ENCODE data around the gene MVB12B. TPM values are rescaled to one million over a fixed set of nuclear protein-coding genes. Genes with fewer than 3 reads are reported as not detected.

The MVB12B gene
- total and polyA plus RNA-seq, 2 of the 8 experiments (the other 6 are each of a cell fraction or from before 2014, with no cell fraction given): 2.6 to 5.0 TPM

DNA sequence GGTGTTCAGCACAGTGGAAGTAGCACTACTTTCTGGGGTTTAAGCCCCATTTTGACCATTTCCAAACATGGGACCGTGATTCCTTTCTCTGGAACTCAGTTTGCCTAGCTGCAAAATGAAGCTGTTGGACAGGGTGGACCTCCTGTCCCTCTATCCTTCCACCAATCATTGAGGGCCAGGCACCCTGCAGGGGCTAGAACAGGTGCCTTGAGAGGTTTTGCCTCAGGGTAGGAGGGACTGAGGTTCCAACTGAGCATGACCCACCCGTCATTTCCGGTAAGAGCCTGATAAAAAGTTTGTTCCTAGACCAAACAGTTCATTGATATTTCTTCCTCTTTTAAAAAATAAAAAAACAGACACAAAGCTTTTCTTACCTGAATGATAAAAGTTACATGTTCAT lies 116.5 kb downstream of the MVB12B start:
- H3K9me3 ChIP-seq (ENCODE audit: insufficient read depth in 2 of 2, low read depth in 1 of 2, low read length in 1 of 2): no peaks in the 10 kb centered on the region
- no peak overlapping the region for H2AK5ac ChIP-seq (ENCODE audit: low read depth, low read length)
- POLR2A ChIA-PET (ENCODE audit: partially characterized antibody): interaction anchor here (1.2 kb wide), 1 partner anchor 100 kb away, joined by 3 read pairs; no protein-coding TSS in a partner anchor
- no peak overlapping the region for H3K56ac ChIP-seq (replicated peaks; ENCODE audit: insufficient read length, low read depth, low read length)
- H2BK20ac ChIP-seq (ENCODE audit: low read length): no peak overlapping the region
- no peak overlapping the region for H3K27ac ChIP-seq (ENCODE audit: low read depth, low read length)
- H3K4ac ChIP-seq (replicated peaks; ENCODE audit: insufficient read length, low read depth, low read length): no peak overlapping the region
- FAIRE-seq (no peak), DNase-seq (ENCODE audit: low read depth in 1 of 2, low spot score in 2 of 2) (no peak)
- H3K4me1 ChIP-seq (replicated peaks in 1 of 4; ENCODE audit: control insufficient read depth in 3 of 4, insufficient read depth in 4 of 4, low read length in 3 of 4): 0 out of 7 replicates have a peak, but pooled peaks cover 0 to 3% (median 0%) of the 10 kb centered on the region in 4 experiments
- H3K23ac ChIP-seq (ENCODE audit: insufficient read length): no peak overlapping the region
- WGBS, 2 experiments (ENCODE audit: extremely low coverage in 1 of 2, insufficient coverage in 1 of 2, insufficient read length in 1 of 2, insufficient replicate concordance in 2 of 2, low coverage in 1 of 2, low lambda C conversion rate in 2 of 2, missing lambda C conversion rate in 1 of 2): 92% methylated on average over 3 of the region's 3 CpGs; no CpG with 5 or more reads in 1 of the 2 experiments
- no peak overlapping the region for H2AFZ ChIP-seq (ENCODE audit: low read length)
- no peaks in the 10 kb centered on the region for H4K20me1 ChIP-seq (replicated peaks in 1 of 2; ENCODE audit: control insufficient read depth in 1 of 2, insufficient read depth in 2 of 2, low read length in 2 of 2)
- no peak overlapping the region for H2BK120ac ChIP-seq (replicated peaks; ENCODE audit: low read depth, low read length)
- H3K4me2 ChIP-seq (ENCODE audit: insufficient read depth in 1 of 2, low read depth in 2 of 2, low read length in 2 of 2): no peak overlapping the region
- H3K36me3 ChIP-seq (ENCODE audit: control insufficient read depth in 2 of 4, insufficient read depth in 4 of 4, low read length in 3 of 4): no peaks in the 10 kb centered on the region
- no peaks in the 10 kb centered on the region for H3K79me2 ChIP-seq (ENCODE audit: control insufficient read depth in 1 of 2, insufficient read depth in 2 of 2, low read length in 2 of 2)
- no peak overlapping the region for H3K18ac ChIP-seq (ENCODE audit: extremely low read depth, low read length)
- CTCF ChIA-PET (ENCODE audit: partially characterized antibody): interaction anchor here (1.1 to 2.3 kb wide), 4 partner anchors 9 to 121 kb away, joined by 3 to 11 read pairs (median 5); no protein-coding TSS in a partner anchor
- H3K9ac ChIP-seq (replicated peaks in 1 of 4; ENCODE audit: extremely low read depth in 1 of 4, low read depth in 3 of 4, low read length in 3 of 4): no peak overlapping the region
- TF ChIP-seq E2F6 (IDR thresholded peaks at IDR 0.05) (no peak), KDM4A (IDR thresholded peaks at IDR 0.05; ENCODE audit: low read depth, low read length, severe bottlenecking) (no peak), YY1 (IDR thresholded peaks at IDR 0.05; ENCODE audit: low read depth, low read length) (no peak), RNF2 (IDR thresholded peaks at IDR 0.05; ENCODE audit: borderline replicate concordance, low read depth, low read length, missing control alignments, poor library complexity, severe bottlenecking) (no peak), KDM1A (IDR thresholded peaks at IDR 0.05; ENCODE audit: borderline replicate concordance, low read length) (no peak), MAFK (IDR thresholded peaks at IDR 0.05; ENCODE audit: low read depth, low read length) (no peak), SUZ12 (IDR thresholded peaks at IDR 0.05; ENCODE audit: low read length) (no peak), BCL11A (IDR thresholded peaks at IDR 0.05; ENCODE audit: low read depth in 2 of 2, low read length in 2 of 2) (no peak), SP2 (IDR thresholded peaks at IDR 0.05; ENCODE audit: low read length) (no peak)
- TF ChIP-seq, protein P1, sequence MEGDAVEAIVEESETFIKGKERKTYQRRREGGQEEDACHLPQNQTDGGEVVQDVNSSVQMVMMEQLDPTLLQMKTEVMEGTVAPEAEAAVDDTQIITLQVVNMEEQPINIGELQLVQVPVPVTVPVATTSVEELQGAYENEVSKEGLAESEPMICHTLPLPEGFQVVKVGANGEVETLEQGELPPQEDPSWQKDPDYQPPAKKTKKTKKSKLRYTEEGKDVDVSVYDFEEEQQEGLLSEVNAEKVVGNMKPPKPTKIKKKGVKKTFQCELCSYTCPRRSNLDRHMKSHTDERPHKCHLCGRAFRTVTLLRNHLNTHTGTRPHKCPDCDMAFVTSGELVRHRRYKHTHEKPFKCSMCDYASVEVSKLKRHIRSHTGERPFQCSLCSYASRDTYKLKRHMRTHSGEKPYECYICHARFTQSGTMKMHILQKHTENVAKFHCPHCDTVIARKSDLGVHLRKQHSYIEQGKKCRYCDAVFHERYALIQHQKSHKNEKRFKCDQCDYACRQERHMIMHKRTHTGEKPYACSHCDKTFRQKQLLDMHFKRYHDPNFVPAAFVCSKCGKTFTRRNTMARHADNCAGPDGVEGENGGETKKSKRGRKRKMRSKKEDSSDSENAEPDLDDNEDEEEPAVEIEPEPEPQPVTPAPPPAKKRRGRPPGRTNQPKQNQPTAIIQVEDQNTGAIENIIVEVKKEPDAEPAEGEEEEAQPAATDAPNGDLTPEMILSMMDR (IDR thresholded peaks at IDR 0.05; ENCODE audit: control extremely low read depth in 1 of 3, insufficient read depth in 1 of 3, low read depth in 1 of 3, low read length in 3 of 3): no peak
- no peaks in the 10 kb centered on the region for H3K79me1 ChIP-seq (ENCODE audit: low read depth, low read length)
- H2BK12ac ChIP-seq (ENCODE audit: low read depth, low read length): no peak overlapping the region
- no peak overlapping the region for H4K91ac ChIP-seq (replicated peaks; ENCODE audit: insufficient read length, low read length)
- H4K5ac ChIP-seq (ENCODE audit: insufficient read length, low read depth, low read length): no peak overlapping the region
- H3K23me2 ChIP-seq (ENCODE audit: low read depth, low read length): no peaks in the 10 kb centered on the region
- H4K8ac ChIP-seq (ENCODE audit: extremely low read depth, insufficient read depth, low read length): no peak overlapping the region
- H2BK5ac ChIP-seq (ENCODE audit: low read depth, low read length): no peak overlapping the region
- no peaks in the 10 kb centered on the region for H3K27me3 ChIP-seq (replicated peaks in 1 of 4; ENCODE audit: control insufficient read depth in 3 of 4, extremely low read depth in 1 of 4, insufficient read depth in 3 of 4, low read length in 3 of 4)
- no peak overlapping the region for H2BK15ac ChIP-seq (ENCODE audit: low read length)
- H3K4me3 ChIP-seq (ENCODE audit: extremely low read depth in 1 of 4, insufficient read depth in 2 of 4, low read depth in 3 of 4, low read length in 4 of 4): no peak overlapping the region
- H3K14ac ChIP-seq (ENCODE audit: insufficient read length): no peak overlapping the region
